GM10248 (cell line): ENCODE results near the gene ELF2.

Experiments
- CTCF ChIA-PET: fragments of 300-600 bp; sonication (Branson Sonifier 250); formaldehyde crosslinking; extraction: SDS; loops from one replicate; lab custom pipeline; 2021; ENCODE audit warnings: antibody characterized with exemption; lab: Yijun Ruan, JAX
- POLR2A ChIA-PET: fragments of 350-650 bp; sonication (Branson Sonifier 250); formaldehyde crosslinking; extraction: SDS; loops from one replicate; lab custom pipeline; 2020; ENCODE audit warnings: antibody characterized with exemption; lab: Yijun Ruan, JAX
- DNase-seq: peaks from one replicate; pipeline ENCODE4 v3.0.0; 2012; ENCODE audit errors: extremely low spot score
- TF ChIP-seq, protein P1 (sequence below): IDR thresholded peaks from 2 replicates; pipeline ENCODE4 v1.5.1; 2012; ENCODE audit warnings: mild to moderate bottlenecking, low read depth; ENCODE audit errors: extremely low read depth, missing control alignments, control extremely low read depth

ELF2 gene

DNA sequence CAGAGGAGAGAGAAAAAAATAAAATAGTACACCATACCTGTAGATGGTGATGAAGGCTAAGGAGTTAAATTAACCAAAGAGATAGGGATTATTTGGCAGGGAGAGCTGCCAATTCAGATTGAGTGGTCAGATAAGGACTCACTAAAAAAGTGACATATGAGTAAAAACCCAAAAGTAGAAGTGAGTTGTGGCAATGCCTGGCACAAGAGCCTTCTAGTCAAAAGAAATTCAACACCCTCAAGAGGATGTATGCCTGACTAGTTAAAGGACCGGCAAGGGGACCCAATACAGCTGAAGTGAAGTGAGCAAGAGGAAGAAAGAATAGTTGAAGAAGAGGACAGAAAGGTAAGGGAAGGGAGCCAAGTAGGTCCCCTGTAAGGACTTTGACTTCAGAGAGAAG is 34.9 kb downstream of the ELF2 start:
- TF ChIP-seq, protein P1, sequence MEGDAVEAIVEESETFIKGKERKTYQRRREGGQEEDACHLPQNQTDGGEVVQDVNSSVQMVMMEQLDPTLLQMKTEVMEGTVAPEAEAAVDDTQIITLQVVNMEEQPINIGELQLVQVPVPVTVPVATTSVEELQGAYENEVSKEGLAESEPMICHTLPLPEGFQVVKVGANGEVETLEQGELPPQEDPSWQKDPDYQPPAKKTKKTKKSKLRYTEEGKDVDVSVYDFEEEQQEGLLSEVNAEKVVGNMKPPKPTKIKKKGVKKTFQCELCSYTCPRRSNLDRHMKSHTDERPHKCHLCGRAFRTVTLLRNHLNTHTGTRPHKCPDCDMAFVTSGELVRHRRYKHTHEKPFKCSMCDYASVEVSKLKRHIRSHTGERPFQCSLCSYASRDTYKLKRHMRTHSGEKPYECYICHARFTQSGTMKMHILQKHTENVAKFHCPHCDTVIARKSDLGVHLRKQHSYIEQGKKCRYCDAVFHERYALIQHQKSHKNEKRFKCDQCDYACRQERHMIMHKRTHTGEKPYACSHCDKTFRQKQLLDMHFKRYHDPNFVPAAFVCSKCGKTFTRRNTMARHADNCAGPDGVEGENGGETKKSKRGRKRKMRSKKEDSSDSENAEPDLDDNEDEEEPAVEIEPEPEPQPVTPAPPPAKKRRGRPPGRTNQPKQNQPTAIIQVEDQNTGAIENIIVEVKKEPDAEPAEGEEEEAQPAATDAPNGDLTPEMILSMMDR: no peak
- DNase-seq: no peak
- ChIA-PET CTCF (interaction anchor here (1.2 to 1.4 kb wide), 3 partner anchors 18 to 42 kb away, joined by 3 to 5 read pairs (median 4); no protein-coding TSS in a partner anchor), POLR2A (no interaction called here)

DNA sequence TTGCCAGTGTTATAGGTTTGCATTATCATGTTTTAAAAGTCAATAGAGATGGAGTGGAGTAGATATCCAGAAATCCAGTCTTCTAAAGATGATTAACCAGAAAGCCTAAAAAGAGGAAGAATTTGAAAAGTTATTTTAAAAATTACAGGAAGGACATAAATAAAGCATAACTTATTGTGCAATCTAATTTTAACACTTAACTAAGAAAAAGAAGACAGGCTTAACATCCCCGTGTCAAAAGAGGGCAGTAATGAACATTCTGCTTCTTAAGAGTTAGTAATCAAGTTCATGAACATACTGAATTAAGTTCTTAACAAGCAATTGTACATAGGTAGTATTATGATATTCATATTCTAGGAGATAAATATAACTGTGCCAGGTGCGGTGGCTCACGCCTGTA is 39.3 kb downstream of the ELF2 start:
- ChIA-PET CTCF (no interaction called here), POLR2A (no interaction called here)
- TF ChIP-seq, protein P1: no peak
- DNase-seq: no peak

DNA sequence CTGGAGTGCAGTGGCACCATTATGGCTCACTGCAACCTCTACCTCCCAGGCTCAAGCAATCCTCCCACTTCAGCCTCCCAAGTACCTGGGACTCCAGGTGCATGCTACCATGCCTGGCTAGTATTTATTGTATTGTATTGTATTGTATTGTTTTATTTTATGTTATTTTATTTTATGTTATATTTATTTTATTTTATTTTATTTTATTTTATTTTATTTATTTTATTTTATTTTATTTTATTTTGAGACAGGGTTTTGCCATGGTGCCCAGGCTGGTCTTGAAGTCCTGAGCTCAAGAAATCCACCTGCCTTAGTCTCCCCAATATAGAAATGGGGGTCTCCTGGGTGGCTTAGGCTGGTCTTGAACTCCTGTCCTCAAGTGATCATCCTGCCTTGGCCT is 42.6 kb downstream of the ELF2 start:
- no peak for DNase-seq
- CTCF ChIA-PET: no interaction called here
- TF ChIP-seq, protein P1: no peak
- POLR2A ChIA-PET: no interaction called here

DNA sequence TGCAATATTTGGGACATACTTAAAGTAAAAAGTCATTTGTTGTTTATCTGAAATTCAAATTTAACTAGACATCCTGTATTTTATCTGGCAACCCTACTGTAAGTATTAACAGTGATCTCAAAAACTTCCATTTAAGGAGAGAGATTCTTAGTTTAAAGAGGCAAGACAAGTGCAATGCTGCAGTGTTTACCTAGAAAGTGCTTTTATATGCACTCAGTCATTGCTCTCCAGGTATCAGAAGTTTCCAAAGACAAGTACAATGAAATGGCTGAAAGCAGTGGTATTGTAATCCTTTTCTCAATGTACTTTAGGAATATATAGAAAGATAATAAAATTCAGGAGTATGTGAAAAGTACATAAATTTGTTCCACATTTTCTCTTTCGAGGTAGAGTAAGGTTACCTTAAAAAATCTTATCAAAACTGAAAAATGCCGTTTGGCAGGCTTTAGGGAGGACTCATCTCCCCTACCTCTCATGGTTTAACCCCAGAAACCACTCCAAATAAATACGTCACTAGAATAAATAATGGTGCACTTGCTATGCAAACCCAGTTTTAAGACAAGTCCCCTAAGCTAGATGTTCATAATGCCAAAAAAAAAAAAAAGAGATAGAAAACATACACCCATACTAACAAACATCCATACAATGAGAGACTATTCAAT is 45.7 kb downstream of the ELF2 start:
- CTCF ChIA-PET: interaction anchor here (1.4 kb wide), 1 partner anchor 11 kb away, joined by 3 read pairs; no protein-coding TSS in a partner anchor
- no peak for DNase-seq
- POLR2A ChIA-PET: no interaction called here
- TF ChIP-seq, protein P1: no peak

DNA sequence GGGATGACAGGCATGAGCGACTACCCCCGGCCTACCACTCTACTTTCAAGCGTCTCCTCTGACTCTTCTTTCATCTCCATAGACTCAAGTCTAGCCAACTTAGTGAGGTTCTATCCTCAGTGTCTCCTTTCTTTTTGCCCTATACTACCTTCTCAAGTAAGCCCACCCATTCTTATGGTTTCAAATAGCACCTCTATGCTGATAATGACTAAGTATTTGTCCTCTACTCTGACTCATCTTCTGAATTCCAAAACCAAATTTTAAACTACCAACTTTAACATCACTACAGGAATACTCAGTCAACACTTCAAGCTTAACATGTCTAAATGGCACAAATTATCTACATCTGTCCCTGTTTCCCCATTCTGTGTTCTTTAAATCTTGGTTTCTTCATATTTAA is 47.8 kb downstream of the ELF2 start:
- TF ChIP-seq, protein P1: no peak
- ChIA-PET CTCF (no interaction called here), POLR2A (no interaction called here)
- no peak for DNase-seq

DNA sequence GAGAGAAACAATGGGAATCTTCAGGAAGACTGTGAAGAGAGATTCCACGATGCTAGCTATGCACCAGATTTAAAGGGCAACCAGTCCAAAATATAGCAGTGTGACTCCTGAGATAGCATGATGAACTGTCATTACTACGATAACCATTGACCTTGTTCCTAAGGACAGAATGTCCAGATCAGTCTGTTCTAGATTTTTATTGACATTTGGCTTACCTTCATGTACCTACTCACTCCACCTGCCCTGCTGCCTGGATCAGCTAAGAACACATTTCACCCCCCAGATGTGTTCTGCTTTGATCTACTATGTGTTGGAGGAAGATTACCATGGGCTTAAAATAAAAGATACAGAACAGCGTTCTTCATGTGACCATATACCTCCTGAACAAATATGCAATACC is 50.1 kb downstream of the ELF2 start:
- ChIA-PET CTCF (interaction anchor here (1.0 to 2.2 kb wide), 6 partner anchors 12 to 196 kb away, joined by 3 to 8 read pairs (median 3); no protein-coding TSS in a partner anchor), POLR2A (no interaction called here)
- DNase-seq: no peak
- TF ChIP-seq, protein P1: no peak
